Stimulated activated CD8-positive, alpha-beta memory T cell treated with anti-CD3 and anti-CD28 coated beads, Interleukin-15, amount 100 ng/mL, for 48 hours (primary cell): Measurements from ENCODE around the gene HSPG2.
"Not testable (repeated sequence)": the region's sequence is repeated elsewhere in the genome, so short reads cannot be mapped to it uniquely, and the experiment has no call there.

Source experiments
- DNase-seq, 2 donors: peaks; one replicate each; pipeline ENCODE4 v3.0.0-alpha.2; 2020; ENCODE audit warnings: low read depth in 2 of 2

Gene HSPG2

GRCh38 chr1:21955501-21956281, 18.6 kb upstream of the HSPG2 start:
- DNase-seq = no peak

- no peak for DNase-seq
Measured at GRCh38 chr1:21955058-21955457, 17.9 kb upstream of the HSPG2 start.

GRCh38 chr1:21952786-21953520, 15.8 kb upstream of the HSPG2 start:
- DNase-seq = no peak

GRCh38 chr1:21951226-21951870, 14.2 kb upstream of the HSPG2 start:
- no peak for DNase-seq

GRCh38 chr1:21950734-21951133, 13.6 kb upstream of the HSPG2 start:
- DNase-seq = no peak

GRCh38 chr1:21946836-21947587, 9.9 kb upstream of the HSPG2 start:
- no peak for DNase-seq

GRCh38 chr1:21944733-21945073, 7.6 kb upstream of the HSPG2 start:
- no peak for DNase-seq

GRCh38 chr1:21942959-21943640, 6.0 kb upstream of the HSPG2 start:
- not testable (repeated sequence) for DNase-seq

GRCh38 chr1:21942464-21942863, 5.4 kb upstream of the HSPG2 start:
- DNase-seq = no peak

- DNase-seq = no peak
Measured at GRCh38 chr1:21941370-21941769, 4.3 kb upstream of the HSPG2 start.

GRCh38 chr1:21940492-21940891, 3.4 kb upstream of the HSPG2 start:
- DNase-seq = no peak

GRCh38 chr1:21939650-21940374, 2.7 kb upstream of the HSPG2 start:
- DNase-seq = no peak

GRCh38 chr1:21938732-21939538, 1.8 kb upstream of the HSPG2 start:
- DNase-seq = no peak

GRCh38 chr1:21937372-21938121, 437 bp upstream of the HSPG2 start:
- DNase-seq = peak; percentile 36 to 37

- no peak for DNase-seq
Measured at GRCh38 chr1:21936366-21937031, 611 bp downstream of the HSPG2 start.

- no peak for DNase-seq
Measured at GRCh38 chr1:21935891-21936365, 1.2 kb downstream of the HSPG2 start.

GRCh38 chr1:21935393-21935804, 1.7 kb downstream of the HSPG2 start:
- no peak for DNase-seq

- no peak for DNase-seq
Measured at GRCh38 chr1:21933397-21934248, 3.5 kb downstream of the HSPG2 start.
